GM23338 (cell line): ENCODE data around the gene RNF141. TPM values are rescaled to one million over a fixed set of nuclear protein-coding genes. Genes with fewer than 3 reads are reported as not detected.

Experiments used
- EZH2 ChIP-seq: fragments of 200-600 bp; sonication (generic); IDR thresholded peaks from one replicate; pipeline ENCODE4 v1.8.0; 2017; ENCODE audit warnings: antibody characterized with exemption, mild to moderate bottlenecking, low read depth; ENCODE audit not compliant: unreplicated experiment
- EZH2phosphoT487 ChIP-seq: fragments of 200-600 bp; sonication (generic); IDR thresholded peaks from one replicate; pipeline ENCODE4 v1.8.1; 2018; ENCODE audit warnings: antibody characterized with exemption; ENCODE audit not compliant: unreplicated experiment
- ZNF331 ChIP-seq: fragments of 250-450 bp; sonication (Bioruptor Pico); IDR thresholded peaks from 2 replicates; pipeline ENCODE4 v1.5.0; 2020; ENCODE audit warnings: low read depth, mild to moderate bottlenecking, moderate library complexity
- polyA plus RNA-seq: library from polyadenylated mRNA; unstranded; fragments of >200 nt; fragmentation: Nextera tagmentation; extraction: Ambion mirVana; gene quantifications from 2 replicates; pipeline ENCODE4 v1.2.1, GENCODE V29; 2016
- total RNA-seq: library from RNA; depleted of rRNA; stranded (reverse); fragments of >200 nt; shearing (Covaris generic); gene quantifications from 2 replicates; pipeline ENCODE4 v1.2.3, GENCODE V29; 2014
- TF ChIP-seq, protein P1 (sequence below): fragments of 250-450 bp; sonication (Bioruptor Pico); IDR thresholded peaks from 2 replicates; pipeline ENCODE4 v1.5.0; 2020; ENCODE audit warnings: mild to moderate bottlenecking, moderate library complexity
- TF ChIP-seq, protein P2 (sequence below): IDR thresholded peaks from one replicate; pipeline ENCODE4 v1.6.1; 2018; ENCODE audit warnings: antibody characterized with exemption; ENCODE audit not compliant: unreplicated experiment

RNF141 gene
- total and polyA plus RNA-seq, 2 experiments from 2014 or later, result 11.4 to 26.9 TPM

DNA sequence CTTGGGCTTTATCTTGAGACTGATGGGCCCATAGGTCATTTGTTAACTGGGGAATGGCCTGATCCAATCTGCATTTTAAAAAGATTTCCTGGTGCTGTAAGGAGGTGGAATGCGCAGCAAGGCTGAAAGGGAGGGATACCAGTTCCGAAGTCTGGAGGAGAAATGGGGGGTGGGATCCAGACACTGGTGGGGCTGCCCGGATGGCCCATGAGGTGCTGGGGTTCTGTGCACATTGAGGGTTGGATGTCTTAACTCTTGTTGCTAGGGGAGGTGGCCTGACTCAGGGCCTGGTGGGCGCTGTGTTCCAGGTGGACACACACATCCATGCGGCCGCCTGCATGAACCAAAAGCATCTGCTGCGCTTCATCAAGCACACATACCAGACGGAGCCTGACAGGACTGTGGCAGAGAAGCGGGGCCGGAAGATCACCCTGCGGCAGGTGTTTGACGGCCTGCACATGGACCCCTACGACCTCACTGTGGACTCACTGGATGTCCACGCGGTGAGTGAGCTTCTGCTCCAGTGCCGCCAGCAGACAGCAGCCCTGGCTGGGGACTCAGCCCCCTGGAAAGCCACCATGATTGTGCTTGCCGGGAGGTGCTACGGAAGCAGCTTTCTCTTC is 47.8 kb downstream of the RNF141 start (continued):
- TF ChIP-seq, protein P1, sequence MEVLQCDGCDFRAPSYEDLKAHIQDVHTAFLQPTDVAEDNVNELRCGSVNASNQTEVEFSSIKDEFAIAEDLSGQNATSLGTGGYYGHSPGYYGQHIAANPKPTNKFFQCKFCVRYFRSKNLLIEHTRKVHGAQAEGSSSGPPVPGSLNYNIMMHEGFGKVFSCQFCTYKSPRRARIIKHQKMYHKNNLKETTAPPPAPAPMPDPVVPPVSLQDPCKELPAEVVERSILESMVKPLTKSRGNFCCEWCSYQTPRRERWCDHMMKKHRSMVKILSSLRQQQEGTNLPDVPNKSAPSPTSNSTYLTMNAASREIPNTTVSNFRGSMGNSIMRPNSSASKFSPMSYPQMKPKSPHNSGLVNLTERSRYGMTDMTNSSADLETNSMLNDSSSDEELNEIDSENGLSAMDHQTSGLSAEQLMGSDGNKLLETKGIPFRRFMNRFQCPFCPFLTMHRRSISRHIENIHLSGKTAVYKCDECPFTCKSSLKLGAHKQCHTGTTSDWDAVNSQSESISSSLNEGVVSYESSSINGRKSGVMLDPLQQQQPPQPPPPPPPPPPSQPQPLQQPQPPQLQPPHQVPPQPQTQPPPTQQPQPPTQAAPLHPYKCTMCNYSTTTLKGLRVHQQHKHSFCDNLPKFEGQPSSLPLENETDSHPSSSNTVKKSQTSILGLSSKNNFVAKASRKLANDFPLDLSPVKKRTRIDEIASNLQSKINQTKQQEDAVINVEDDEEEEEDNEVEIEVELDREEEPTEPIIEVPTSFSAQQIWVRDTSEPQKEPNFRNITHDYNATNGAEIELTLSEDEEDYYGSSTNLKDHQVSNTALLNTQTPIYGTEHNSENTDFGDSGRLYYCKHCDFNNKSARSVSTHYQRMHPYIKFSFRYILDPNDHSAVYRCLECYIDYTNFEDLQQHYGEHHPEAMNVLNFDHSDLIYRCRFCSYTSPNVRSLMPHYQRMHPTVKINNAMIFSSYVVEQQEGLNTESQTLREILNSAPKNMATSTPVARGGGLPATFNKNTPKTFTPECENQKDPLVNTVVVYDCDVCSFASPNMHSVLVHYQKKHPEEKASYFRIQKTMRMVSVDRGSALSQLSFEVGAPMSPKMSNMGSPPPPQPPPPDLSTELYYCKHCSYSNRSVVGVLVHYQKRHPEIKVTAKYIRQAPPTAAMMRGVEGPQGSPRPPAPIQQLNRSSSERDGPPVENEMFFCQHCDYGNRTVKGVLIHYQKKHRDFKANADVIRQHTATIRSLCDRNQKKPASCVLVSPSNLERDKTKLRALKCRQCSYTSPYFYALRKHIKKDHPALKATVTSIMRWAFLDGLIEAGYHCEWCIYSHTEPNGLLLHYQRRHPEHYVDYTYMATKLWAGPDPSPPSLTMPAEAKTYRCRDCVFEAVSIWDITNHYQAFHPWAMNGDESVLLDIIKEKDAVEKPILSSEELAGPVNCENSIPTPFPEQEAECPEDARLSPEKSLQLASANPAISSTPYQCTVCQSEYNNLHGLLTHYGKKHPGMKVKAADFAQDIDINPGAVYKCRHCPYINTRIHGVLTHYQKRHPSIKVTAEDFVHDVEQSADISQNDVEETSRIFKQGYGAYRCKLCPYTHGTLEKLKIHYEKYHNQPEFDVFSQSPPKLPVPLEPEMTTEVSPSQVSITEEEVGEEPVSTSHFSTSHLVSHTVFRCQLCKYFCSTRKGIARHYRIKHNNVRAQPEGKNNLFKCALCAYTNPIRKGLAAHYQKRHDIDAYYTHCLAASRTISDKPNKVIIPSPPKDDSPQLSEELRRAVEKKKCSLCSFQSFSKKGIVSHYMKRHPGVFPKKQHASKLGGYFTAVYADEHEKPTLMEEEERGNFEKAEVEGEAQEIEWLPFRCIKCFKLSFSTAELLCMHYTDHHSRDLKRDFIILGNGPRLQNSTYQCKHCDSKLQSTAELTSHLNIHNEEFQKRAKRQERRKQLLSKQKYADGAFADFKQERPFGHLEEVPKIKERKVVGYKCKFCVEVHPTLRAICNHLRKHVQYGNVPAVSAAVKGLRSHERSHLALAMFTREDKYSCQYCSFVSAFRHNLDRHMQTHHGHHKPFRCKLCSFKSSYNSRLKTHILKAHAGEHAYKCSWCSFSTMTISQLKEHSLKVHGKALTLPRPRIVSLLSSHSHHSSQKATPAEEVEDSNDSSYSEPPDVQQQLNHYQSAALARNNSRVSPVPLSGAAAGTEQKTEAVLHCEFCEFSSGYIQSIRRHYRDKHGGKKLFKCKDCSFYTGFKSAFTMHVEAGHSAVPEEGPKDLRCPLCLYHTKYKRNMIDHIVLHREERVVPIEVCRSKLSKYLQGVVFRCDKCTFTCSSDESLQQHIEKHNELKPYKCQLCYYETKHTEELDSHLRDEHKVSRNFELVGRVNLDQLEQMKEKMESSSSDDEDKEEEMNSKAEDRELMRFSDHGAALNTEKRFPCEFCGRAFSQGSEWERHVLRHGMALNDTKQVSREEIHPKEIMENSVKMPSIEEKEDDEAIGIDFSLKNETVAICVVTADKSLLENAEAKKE (CRISPR knock-in tag), result no peak
- TF ChIP-seq ZNF331 (CRISPR knock-in tag) (no peak), EZH2 (no peak), EZH2phosphoT487 (no peak)
- TF ChIP-seq, protein P2, sequence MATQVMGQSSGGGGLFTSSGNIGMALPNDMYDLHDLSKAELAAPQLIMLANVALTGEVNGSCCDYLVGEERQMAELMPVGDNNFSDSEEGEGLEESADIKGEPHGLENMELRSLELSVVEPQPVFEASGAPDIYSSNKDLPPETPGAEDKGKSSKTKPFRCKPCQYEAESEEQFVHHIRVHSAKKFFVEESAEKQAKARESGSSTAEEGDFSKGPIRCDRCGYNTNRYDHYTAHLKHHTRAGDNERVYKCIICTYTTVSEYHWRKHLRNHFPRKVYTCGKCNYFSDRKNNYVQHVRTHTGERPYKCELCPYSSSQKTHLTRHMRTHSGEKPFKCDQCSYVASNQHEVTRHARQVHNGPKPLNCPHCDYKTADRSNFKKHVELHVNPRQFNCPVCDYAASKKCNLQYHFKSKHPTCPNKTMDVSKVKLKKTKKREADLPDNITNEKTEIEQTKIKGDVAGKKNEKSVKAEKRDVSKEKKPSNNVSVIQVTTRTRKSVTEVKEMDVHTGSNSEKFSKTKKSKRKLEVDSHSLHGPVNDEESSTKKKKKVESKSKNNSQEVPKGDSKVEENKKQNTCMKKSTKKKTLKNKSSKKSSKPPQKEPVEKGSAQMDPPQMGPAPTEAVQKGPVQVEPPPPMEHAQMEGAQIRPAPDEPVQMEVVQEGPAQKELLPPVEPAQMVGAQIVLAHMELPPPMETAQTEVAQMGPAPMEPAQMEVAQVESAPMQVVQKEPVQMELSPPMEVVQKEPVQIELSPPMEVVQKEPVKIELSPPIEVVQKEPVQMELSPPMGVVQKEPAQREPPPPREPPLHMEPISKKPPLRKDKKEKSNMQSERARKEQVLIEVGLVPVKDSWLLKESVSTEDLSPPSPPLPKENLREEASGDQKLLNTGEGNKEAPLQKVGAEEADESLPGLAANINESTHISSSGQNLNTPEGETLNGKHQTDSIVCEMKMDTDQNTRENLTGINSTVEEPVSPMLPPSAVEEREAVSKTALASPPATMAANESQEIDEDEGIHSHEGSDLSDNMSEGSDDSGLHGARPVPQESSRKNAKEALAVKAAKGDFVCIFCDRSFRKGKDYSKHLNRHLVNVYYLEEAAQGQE, result no peak
